Progenitor cell of endocrine pancreas (in vitro differentiated cells): ENCODE measurements around the gene S100A14. TPM values are rescaled to one million over a fixed set of nuclear protein-coding genes. Genes with fewer than 3 reads are reported as not detected.

Experiments used
- DNase-seq: peaks from one replicate; pipeline ENCODE4 v3.0.0; 2021; ENCODE audit warnings: low spot score; ENCODE audit not compliant: unreplicated experiment
- H3K27ac Mint-ChIP-seq: 2 replicates; pipeline ENCODE4 v1.8.0; 2021; ENCODE audit warnings: mild to moderate bottlenecking, moderate library complexity, mixed read lengths
- H3K27me3 Mint-ChIP-seq: 2 replicates; pipeline ENCODE4 v1.8.0; 2021; ENCODE audit warnings: mixed read lengths
- H3K36me3 Mint-ChIP-seq: 2 replicates; pipeline ENCODE4 v1.8.0; 2022; ENCODE audit warnings: mixed read lengths; ENCODE audit not compliant: insufficient read depth
- H3K4me1 Mint-ChIP-seq: 2 replicates; pipeline ENCODE4 v1.8.0; 2021; ENCODE audit warnings: low read depth, mixed read lengths
- H3K4me3 Mint-ChIP-seq: 2 replicates; pipeline ENCODE4 v1.8.0; 2021; ENCODE audit warnings: low read depth, mild to moderate bottlenecking, moderate library complexity, mixed read lengths
- H3K9me3 Mint-ChIP-seq: 2 replicates; pipeline ENCODE4 v1.8.0; 2021; ENCODE audit warnings: low read depth, mixed read lengths
- long read RNA-seq: library from polyadenylated mRNA; unstranded; transcript quantifications from one replicate; pipeline ENCODE4 v2.0.0, GENCODE V29; 2020
- total RNA-seq: library from RNA; stranded (reverse); gene quantifications from 2 replicates; pipeline ENCODE4 v1.2.1, GENCODE V29; 2021
- TF ChIP-seq, protein P1 (sequence below): fragments of 200-600 bp; sonication (generic); IDR thresholded peaks from one replicate; pipeline ENCODE4 v1.5.0; 2021; ENCODE audit warnings: antibody characterized with exemption, mild to moderate bottlenecking; ENCODE audit not compliant: unreplicated experiment

The S100A14 gene
- 1.4 and 2.8 TPM in 2 replicates for total RNA-seq
- long read RNA-seq, partial matches to known transcripts, result 0 of 1 reads
- long read RNA-seq, other reads (novel, unspliced or antisense), result 0 of 1 reads

DNA sequence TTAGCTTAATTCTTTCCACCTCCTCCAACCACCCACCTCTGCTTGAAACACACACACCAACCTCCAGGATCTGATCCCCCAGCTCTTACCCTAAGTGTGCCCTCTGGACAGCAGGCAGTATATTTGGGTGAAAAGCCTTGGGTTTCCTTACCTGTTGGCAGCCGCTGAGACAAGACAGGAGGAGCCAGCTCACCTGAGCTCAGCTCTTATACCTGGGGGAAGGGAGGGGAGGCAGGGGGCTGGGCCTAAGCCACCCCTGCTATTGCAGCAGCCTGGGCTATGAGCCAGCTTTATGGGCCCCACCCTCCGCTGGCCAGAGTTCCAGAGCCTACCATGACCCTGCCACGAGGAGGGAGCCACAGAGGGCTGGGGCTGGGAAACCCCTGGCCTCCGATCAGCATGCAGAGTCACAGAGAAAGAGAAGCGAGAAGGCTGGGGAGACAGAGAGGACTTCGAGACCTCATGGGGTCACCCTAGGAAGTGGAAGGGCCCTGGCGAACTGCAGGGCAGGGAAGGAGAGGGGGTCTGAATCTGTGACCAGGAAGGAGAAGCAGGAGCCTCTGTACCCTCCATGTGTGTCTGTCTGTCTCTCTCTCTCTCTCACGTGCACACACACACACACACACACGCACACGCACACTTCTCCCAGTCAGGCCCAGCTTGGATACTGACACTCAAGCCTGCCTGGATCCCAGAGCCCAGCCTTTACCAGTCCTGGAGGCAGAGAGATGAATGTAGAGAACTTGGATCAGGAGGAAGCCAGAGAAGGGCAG lies at the start of gene S100A14:
Gene S100A14 (minus strand): TSS at position 182 of the 773 bp plus-strand sequence. CDS start 467 bp downstream, outside the sequence.
- Mint-ChIP-seq H3K27ac (peak within 1 kb of the TSS; percentile 90), H3K36me3 (peaks cover 8% of the 10 kb centered on the region), H3K4me3 (no peak within 1 kb of the TSS), H3K4me1 (peaks cover 19% of the 10 kb centered on the region), H3K9me3 (no peaks in the 10 kb centered on the region), H3K27me3 (no peaks in the 10 kb centered on the region)
- no peak for DNase-seq
- TF ChIP-seq, protein P1, sequence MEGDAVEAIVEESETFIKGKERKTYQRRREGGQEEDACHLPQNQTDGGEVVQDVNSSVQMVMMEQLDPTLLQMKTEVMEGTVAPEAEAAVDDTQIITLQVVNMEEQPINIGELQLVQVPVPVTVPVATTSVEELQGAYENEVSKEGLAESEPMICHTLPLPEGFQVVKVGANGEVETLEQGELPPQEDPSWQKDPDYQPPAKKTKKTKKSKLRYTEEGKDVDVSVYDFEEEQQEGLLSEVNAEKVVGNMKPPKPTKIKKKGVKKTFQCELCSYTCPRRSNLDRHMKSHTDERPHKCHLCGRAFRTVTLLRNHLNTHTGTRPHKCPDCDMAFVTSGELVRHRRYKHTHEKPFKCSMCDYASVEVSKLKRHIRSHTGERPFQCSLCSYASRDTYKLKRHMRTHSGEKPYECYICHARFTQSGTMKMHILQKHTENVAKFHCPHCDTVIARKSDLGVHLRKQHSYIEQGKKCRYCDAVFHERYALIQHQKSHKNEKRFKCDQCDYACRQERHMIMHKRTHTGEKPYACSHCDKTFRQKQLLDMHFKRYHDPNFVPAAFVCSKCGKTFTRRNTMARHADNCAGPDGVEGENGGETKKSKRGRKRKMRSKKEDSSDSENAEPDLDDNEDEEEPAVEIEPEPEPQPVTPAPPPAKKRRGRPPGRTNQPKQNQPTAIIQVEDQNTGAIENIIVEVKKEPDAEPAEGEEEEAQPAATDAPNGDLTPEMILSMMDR, result no peak

DNA sequence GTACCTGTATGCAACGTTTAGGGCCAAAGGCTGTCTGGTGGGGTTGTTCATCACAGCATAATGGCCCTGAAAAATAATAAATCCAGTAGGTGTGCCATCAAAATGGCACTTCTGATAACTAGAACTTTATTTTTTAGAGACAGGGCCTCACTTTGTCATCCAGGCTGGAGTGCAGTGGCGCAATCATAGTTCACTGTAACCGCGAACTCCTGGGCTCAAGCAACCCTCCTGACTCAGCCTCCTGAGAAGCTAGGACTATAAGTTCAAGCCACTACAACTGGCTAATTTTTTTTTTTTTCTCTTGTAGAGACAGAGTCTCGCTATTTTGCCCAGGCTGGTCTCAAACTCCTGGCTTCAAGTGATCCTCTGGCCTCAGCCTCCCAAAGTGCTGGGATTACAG lies 47.1 kb upstream of the S100A14 start:
- peaks cover 11% of the 10 kb centered on the region for H3K4me1 Mint-ChIP-seq
- H3K27ac Mint-ChIP-seq, result no peak overlapping the region
- H3K36me3 Mint-ChIP-seq, result peaks cover 43% of the 10 kb centered on the region
- H3K9me3 Mint-ChIP-seq, result no peaks in the 10 kb centered on the region
- H3K27me3 Mint-ChIP-seq, result no peaks in the 10 kb centered on the region
- DNase-seq, result no peak
- TF ChIP-seq, protein P1, result no peak
- no peak overlapping the region for H3K4me3 Mint-ChIP-seq

DNA sequence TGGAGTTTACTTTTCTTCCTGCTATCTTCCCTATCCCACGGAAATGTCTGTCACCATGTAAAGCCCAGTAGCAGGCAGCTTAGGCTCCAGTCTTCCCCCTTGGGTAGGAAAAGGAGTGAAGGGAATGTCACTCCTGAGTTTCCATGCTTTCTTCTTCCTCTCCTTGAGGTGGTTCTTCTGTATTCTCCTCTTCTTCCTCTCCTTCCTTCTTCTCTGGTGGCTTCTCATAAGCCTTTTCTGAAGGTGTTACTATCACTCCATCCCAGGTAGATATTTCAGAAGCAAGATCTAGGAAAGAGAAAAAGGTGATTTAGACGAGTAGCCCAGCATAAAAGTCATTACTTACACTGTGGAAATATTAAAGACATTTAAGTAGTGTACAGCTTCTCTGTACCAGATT lies 46.1 kb upstream of the S100A14 start:
- H3K27ac Mint-ChIP-seq, result peak overlapping the region; percentile 50

GRCh38 chr1:153661111-153661708 lies 45.1 kb upstream of the S100A14 start:
- H3K36me3 Mint-ChIP-seq, result peaks cover 29% of the 10 kb centered on the region
- no peak for DNase-seq
- H3K9me3 Mint-ChIP-seq, result no peaks in the 10 kb centered on the region
- peak overlapping the region; percentile 40 for H3K4me3 Mint-ChIP-seq
- no peaks in the 10 kb centered on the region for H3K27me3 Mint-ChIP-seq
- TF ChIP-seq, protein P1, result no peak
- peaks cover 11% of the 10 kb centered on the region for H3K4me1 Mint-ChIP-seq
- peak overlapping the region; percentile 93 for H3K27ac Mint-ChIP-seq

More for the DNA sequence above, 46.1 kb upstream of the S100A14 start:
- no peak overlapping the region for H3K4me3 Mint-ChIP-seq
- peaks cover 34% of the 10 kb centered on the region for H3K36me3 Mint-ChIP-seq
- H3K9me3 Mint-ChIP-seq, result no peaks in the 10 kb centered on the region
- TF ChIP-seq, protein P1, result no peak
- no peak for DNase-seq
- peaks cover 11% of the 10 kb centered on the region for H3K4me1 Mint-ChIP-seq
- H3K27me3 Mint-ChIP-seq, result no peaks in the 10 kb centered on the region

DNA sequence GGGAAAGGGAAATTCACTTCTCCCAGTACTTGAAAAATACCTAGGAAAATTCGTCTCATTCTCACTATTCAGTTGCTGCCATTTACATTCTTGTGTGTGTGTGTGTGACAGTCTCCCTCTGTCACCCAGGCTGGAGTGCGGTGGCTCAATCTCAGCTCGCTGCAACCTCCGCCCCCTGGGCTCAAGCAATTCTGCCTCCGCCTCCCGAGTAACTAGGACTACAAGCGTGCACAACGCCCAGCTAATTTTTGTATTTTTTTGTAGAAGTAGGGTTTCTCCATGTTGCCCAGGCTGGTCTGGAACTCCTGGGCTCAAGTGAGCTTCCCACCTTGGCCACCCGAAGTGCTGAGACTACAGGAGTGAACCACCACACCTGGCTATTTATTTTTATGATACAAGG lies 43.5 kb upstream of the S100A14 start:
- Mint-ChIP-seq H3K4me1 (peaks cover 14% of the 10 kb centered on the region), H3K27me3 (no peaks in the 10 kb centered on the region), H3K27ac (peak overlapping the region; percentile 96), H3K9me3 (no peaks in the 10 kb centered on the region), H3K36me3 (peaks cover 19% of the 10 kb centered on the region), H3K4me3 (peak overlapping the region; percentile 95)
- no peak for DNase-seq
- TF ChIP-seq, protein P1, result no peak
